ENCODE data around the gene SH3PXD2B.

SH3PXD2B gene

DNA sequence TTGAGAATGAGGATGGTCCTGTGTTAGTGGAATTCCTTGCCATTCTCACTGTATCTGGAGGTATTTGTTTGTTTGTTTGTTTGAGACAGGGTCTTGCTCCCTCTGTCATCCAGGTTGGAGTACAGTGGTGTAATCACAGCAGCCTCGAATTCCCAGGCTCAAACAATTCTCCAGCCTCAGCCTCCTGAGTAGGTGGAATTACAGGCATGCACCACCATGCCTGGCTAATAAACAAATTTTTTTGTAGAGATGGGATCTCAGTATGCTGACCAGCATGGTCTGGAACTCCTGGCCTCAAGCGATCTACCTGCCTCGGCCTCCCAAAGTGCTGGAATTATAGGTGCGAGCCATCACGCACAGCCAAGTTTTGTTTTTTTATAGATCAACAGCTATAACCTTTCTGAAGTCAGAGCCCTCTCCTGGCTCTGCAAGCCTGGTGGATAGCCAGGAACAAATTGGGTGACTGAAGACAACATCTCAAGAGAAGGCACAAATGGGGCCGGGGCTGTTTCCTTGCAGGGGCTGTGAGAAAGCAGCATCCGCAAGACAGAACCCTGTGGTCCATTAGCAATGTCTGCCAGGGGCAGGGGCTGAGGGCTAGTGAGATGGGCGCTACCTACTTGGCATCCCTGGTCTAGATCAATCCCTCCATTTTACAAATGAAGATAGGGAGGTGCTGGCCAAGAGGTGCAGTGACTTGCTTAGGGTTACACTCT is 18.8 kb downstream of the SH3PXD2B start:
- no peak overlapping the region for H2AFZ ChIP-seq (ENCODE audit: low read depth, low read length)
- H3K9ac ChIP-seq (ENCODE audit: low read depth, low read length), result no peak overlapping the region
- H3K4me3 ChIP-seq (ENCODE audit: low read depth in 1 of 2, low read length in 2 of 2), result no peak overlapping the region
- TF ChIP-seq EZH2 (IDR thresholded peaks at IDR 0.05; ENCODE audit: borderline replicate concordance, low read depth, low read length, severe bottlenecking) (no peak), CTCF (IDR thresholded peaks at IDR 0.05; ENCODE audit: borderline replicate concordance, extremely low read depth, low read length, poor library complexity, severe bottlenecking) (no peak)
- H3K79me2 ChIP-seq (ENCODE audit: insufficient read depth, low read length), result no peaks in the 10 kb centered on the region
- no peaks in the 10 kb centered on the region for H3K4me1 ChIP-seq (ENCODE audit: insufficient read depth, low read length)
- H3K27me3 ChIP-seq (ENCODE audit: insufficient read depth, low read length, poor library complexity), result no peaks in the 10 kb centered on the region
- H3K36me3 ChIP-seq (ENCODE audit: insufficient read depth, low read length), result no peaks in the 10 kb centered on the region
- DNase-seq, result no peak
- no peaks in the 10 kb centered on the region for H4K20me1 ChIP-seq (ENCODE audit: insufficient read depth, low read length)
- H3K27ac ChIP-seq (ENCODE audit: low read length), result no peak overlapping the region
- no peaks in the 10 kb centered on the region for H3K9me3 ChIP-seq (ENCODE audit: insufficient read depth, low read length, severe bottlenecking)
- no peak for ATAC-seq (ENCODE audit: insufficient read depth, low read depth)
- H3K4me2 ChIP-seq (ENCODE audit: insufficient read depth, low read length), result no peak overlapping the region

DNA sequence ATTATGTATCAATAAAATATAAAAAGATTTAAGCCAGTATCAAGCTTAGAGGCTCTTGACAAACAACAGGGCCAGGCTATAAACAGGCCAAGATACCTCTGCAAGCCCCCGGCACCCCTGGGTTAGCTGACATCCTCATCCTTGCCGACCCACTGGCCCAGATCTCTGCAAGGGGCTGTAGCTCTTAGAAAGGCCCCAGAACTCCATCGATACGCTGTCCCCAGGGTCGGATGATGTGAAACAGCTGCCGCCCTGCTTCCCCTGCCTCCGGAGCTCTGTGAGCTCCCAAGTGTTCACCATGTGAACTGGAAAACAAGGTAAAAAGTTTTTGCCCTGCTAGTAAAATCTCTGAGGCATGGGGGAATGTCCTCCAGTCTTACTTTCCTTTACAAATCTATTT is 20.1 kb downstream of the SH3PXD2B start:
- H3K4me1 ChIP-seq (ENCODE audit: insufficient read depth, low read length), result no peaks in the 10 kb centered on the region
- H3K9ac ChIP-seq (ENCODE audit: low read depth, low read length), result no peak overlapping the region
- H3K4me2 ChIP-seq (ENCODE audit: insufficient read depth, low read length), result no peak overlapping the region
- no peak overlapping the region for H2AFZ ChIP-seq (ENCODE audit: low read depth, low read length)
- H3K9me3 ChIP-seq (ENCODE audit: insufficient read depth, low read length, severe bottlenecking), result no peaks in the 10 kb centered on the region
- H3K27ac ChIP-seq (ENCODE audit: low read length), result no peak overlapping the region
- H3K4me3 ChIP-seq (ENCODE audit: low read depth in 1 of 2, low read length in 2 of 2), result no peak overlapping the region
- ATAC-seq (ENCODE audit: insufficient read depth, low read depth) (no peak), DNase-seq (no peak)
- no peaks in the 10 kb centered on the region for H3K36me3 ChIP-seq (ENCODE audit: insufficient read depth, low read length)
- H3K27me3 ChIP-seq (ENCODE audit: insufficient read depth, low read length, poor library complexity), result no peaks in the 10 kb centered on the region
- H3K79me2 ChIP-seq (ENCODE audit: insufficient read depth, low read length), result no peaks in the 10 kb centered on the region
- no peak for TF ChIP-seq CTCF (IDR thresholded peaks at IDR 0.05; ENCODE audit: borderline replicate concordance, extremely low read depth, low read length, poor library complexity, severe bottlenecking)
- no peak for TF ChIP-seq EZH2 (IDR thresholded peaks at IDR 0.05; ENCODE audit: borderline replicate concordance, low read depth, low read length, severe bottlenecking)
- no peaks in the 10 kb centered on the region for H4K20me1 ChIP-seq (ENCODE audit: insufficient read depth, low read length)

DNA sequence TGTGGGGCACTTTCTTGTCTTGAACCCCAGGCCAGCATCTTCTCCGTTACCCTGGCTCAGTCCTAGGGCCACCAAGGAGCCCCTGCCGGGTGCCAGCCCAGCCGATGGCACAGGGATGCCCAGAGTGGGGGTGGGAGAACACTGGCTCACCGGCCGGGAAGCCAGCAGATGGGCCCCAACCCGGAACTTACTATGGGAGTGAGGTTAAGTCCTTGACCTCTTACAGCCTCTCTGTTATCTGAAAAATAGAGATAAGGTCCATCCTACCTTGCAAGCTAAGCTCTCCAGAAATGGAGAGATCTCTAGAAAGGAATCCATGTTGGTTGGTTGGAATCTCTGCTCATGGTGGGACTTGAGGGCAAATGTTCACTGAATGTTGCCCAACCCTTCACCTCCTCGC is 20.8 kb downstream of the SH3PXD2B start:
- H2AFZ ChIP-seq (ENCODE audit: low read depth, low read length), result no peak overlapping the region
- DNase-seq (no peak), ATAC-seq (ENCODE audit: insufficient read depth, low read depth) (no peak)
- no peak overlapping the region for H3K4me2 ChIP-seq (ENCODE audit: insufficient read depth, low read length)
- no peaks in the 10 kb centered on the region for H4K20me1 ChIP-seq (ENCODE audit: insufficient read depth, low read length)
- no peaks in the 10 kb centered on the region for H3K9me3 ChIP-seq (ENCODE audit: insufficient read depth, low read length, severe bottlenecking)
- H3K4me1 ChIP-seq (ENCODE audit: insufficient read depth, low read length), result no peaks in the 10 kb centered on the region
- H3K27me3 ChIP-seq (ENCODE audit: insufficient read depth, low read length, poor library complexity), result no peaks in the 10 kb centered on the region
- TF ChIP-seq EZH2 (IDR thresholded peaks at IDR 0.05; ENCODE audit: borderline replicate concordance, low read depth, low read length, severe bottlenecking) (no peak), CTCF (IDR thresholded peaks at IDR 0.05; ENCODE audit: borderline replicate concordance, extremely low read depth, low read length, poor library complexity, severe bottlenecking) (no peak)
- no peak overlapping the region for H3K9ac ChIP-seq (ENCODE audit: low read depth, low read length)
- H3K4me3 ChIP-seq (ENCODE audit: low read depth in 1 of 2, low read length in 2 of 2), result no peak overlapping the region
- H3K79me2 ChIP-seq (ENCODE audit: insufficient read depth, low read length), result no peaks in the 10 kb centered on the region
- H3K36me3 ChIP-seq (ENCODE audit: insufficient read depth, low read length), result no peaks in the 10 kb centered on the region
- no peak overlapping the region for H3K27ac ChIP-seq (ENCODE audit: low read length)

All from DND-41 (cell line).